Adrenal gland (tissue), 12 donors: Measurements from ENCODE around the gene GJD4. TPM values are rescaled to one million over a fixed set of nuclear protein-coding genes. Genes with fewer than 3 reads are reported as not detected.

Source experiments
- DNase-seq, 7 donors: peaks; one replicate each; pipeline ENCODE4 v3.0.0-alpha.2; 2019 to 2020
- H3K27ac ChIP-seq, 5 donors: fragments of 200-600 bp; sonication (generic) in 4 of 5; 1 replicate in 3 of 5; 2 replicates in 2 of 5; pipeline versions ENCODE4 v1.5.1 to v1.8.0; 2016 to 2020; ENCODE audit warnings: mild to moderate bottlenecking in 1 of 5
- H3K27me3 ChIP-seq: fragments of 200-600 bp; 2 replicates; pipeline ENCODE4 v1.8.0; 2021
- H3K36me3 ChIP-seq, 2 donors: fragments of 200-600 bp; replicated peaks in 1 of 2; 1 replicate in 1 of 2; 2 replicates in 1 of 2; pipeline versions ENCODE4 v1.5.1 to v1.8.0; 2018 to 2022
- H3K4me1 ChIP-seq, 2 donors: fragments of 200-600 bp; replicated peaks in 1 of 2; 1 replicate in 1 of 2; 2 replicates in 1 of 2; pipeline versions ENCODE4 v1.5.1 to v1.8.0; 2018 to 2021
- H3K4me3 ChIP-seq, 4 donors: fragments of 200-600 bp; sonication (generic) in 3 of 4; one replicate each; pipeline ENCODE4 v1.5.1; 2016 to 2018
- H3K9me3 ChIP-seq, 3 donors: fragments of 200-600 bp; sonication (generic) in 1 of 3; replicated peaks in 1 of 3; 1 replicate in 2 of 3; 2 replicates in 1 of 3; pipeline versions ENCODE4 v1.5.1 to v1.8.0; 2016 to 2021
- POLR2A ChIP-seq, 2 donors: fragments of 450-650 bp; IDR thresholded peaks; one replicate each; pipeline ENCODE4 v1.6.1; 2017; ENCODE audit warnings: antibody characterized with exemption in 2 of 2, mild to moderate bottlenecking in 2 of 2, moderate library complexity in 1 of 2
- WGBS, 4 donors: extraction: QIAGEN DNeasy Blood & Tissue Kit in 2 of 4; methylation state at CpG; one replicate each; pipeline versions ENCODE4 v1.1.5 to v1.1.7; 2013 to 2017; 5-methylcytosine and 5-hydroxymethylcytosine counted together
- intact Hi-C, 2 donors: fragments of 100-400 bp; cut with DNase I; formaldehyde crosslinking; loops; one replicate each; pipeline versions ENCODE4 v1.14.1 to v1.15.0; 2022 to 2023
- polyA plus RNA-seq, 3 donors: library from polyadenylated mRNA; stranded (reverse); fragments of 200-250 nt in 2 of 3; fragments of 350-450 nt in 1 of 3; fragmentation: Illumina TruSeq in 1 of 3; extraction: RNeasy Lipid Tissue Mini Kit (QIAGEN cat#74804) in 1 of 3; gene quantifications; one replicate each; pipeline ENCODE4 v1.2.3, GENCODE V29; 2013 to 2014
- total RNA-seq, 9 donors: library from RNA; depleted of rRNA in 4 of 9; stranded (reverse); fragments of >200 nt in 4 of 9; fragments of 120-200 nt in 1 of 9; fragmentation: NEBNext Ultra II Directional in 1 of 9; extraction: Animal tissue kit (Norgen Biotek cat#: 25700) in 1 of 9; gene quantifications; one replicate each; pipeline versions ENCODE4 v1.1.0 to v1.2.4, GENCODE V29; 2013 to 2023
- TF ChIP-seq, protein P1 (sequence below), 6 experiments: fragments of 450-650 bp in 4 of 6; fragments of 200-600 bp in 2 of 6; sonication (generic) in 1 of 6; IDR thresholded peaks; 1 replicate in 5 of 6; 2 replicates in 1 of 6; pipeline versions ENCODE4 v1.5.1 to v1.8.0; 2016 to 2021; ENCODE audit warnings: antibody characterized with exemption in 6 of 6, mild to moderate bottlenecking in 2 of 6, moderate library complexity in 1 of 6
- donor health status: healthy with polysubstance abuse.
- donor health status: Bipolar disorder and iron deficiency.
- donor health status: DM: yes; HTN: yes; CAD: no.
- donor health status: DM: no; HTN: no; CAD: no.
- donor health status: DM: no; HTN: no; CAD: no.
- donor health status: DM: yes; HTN: yes; CAD: no.

GJD4 gene
- total and polyA plus RNA-seq, 12 donors, result not detected

DNA sequence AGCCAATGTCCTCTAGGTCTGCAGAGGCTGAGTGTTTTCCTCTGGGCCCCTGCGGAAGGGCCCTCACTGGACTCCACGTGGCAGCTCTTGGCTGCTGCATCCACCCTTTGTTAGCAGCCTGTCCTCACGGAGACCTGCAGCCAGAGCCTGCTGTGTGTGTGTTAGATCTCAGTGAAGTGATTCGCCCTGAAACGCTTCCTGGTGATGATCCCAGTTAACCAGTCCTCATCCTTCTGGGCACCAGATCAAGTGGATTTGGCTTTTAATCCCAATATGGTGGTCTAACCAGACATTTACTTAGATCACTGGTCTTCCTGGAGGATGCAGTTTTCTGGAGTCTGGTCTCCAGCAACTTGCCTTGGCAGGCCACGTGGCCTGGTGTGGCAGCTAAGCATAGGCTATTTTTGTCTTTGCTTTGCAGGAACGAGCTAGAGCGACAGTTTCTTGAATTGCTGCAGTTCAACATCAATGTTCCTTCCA is 39.5 kb upstream of the GJD4 start:
- no peak for TF ChIP-seq POLR2A (IDR thresholded peaks at IDR 0.05)
- TF ChIP-seq, protein P1, sequence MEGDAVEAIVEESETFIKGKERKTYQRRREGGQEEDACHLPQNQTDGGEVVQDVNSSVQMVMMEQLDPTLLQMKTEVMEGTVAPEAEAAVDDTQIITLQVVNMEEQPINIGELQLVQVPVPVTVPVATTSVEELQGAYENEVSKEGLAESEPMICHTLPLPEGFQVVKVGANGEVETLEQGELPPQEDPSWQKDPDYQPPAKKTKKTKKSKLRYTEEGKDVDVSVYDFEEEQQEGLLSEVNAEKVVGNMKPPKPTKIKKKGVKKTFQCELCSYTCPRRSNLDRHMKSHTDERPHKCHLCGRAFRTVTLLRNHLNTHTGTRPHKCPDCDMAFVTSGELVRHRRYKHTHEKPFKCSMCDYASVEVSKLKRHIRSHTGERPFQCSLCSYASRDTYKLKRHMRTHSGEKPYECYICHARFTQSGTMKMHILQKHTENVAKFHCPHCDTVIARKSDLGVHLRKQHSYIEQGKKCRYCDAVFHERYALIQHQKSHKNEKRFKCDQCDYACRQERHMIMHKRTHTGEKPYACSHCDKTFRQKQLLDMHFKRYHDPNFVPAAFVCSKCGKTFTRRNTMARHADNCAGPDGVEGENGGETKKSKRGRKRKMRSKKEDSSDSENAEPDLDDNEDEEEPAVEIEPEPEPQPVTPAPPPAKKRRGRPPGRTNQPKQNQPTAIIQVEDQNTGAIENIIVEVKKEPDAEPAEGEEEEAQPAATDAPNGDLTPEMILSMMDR (IDR thresholded peaks at IDR 0.05), result no peak
- no peak overlapping the region for H3K4me3 ChIP-seq
- DNase-seq, result no peak
- H3K27ac ChIP-seq, result no peak overlapping the region
- peaks cover 4 to 16% of the 10 kb centered on the region in 2 donors for H3K4me1 ChIP-seq
- no peaks in the 10 kb centered on the region for H3K9me3 ChIP-seq
- peaks cover 0 to 27% of the 10 kb centered on the region in 2 donors for H3K36me3 ChIP-seq
- H3K27me3 ChIP-seq, result no peaks in the 10 kb centered on the region
- 68 to 78% (median 74%) methylated on average over 6 to 8 of the region's 8 CpGs for WGBS, 4 donors
- intact Hi-C loops, result loop anchor here in 1 of 2 donors (10.0 kb wide), 1 partner anchor 451 kb away; no protein-coding TSS in a partner anchor

DNA sequence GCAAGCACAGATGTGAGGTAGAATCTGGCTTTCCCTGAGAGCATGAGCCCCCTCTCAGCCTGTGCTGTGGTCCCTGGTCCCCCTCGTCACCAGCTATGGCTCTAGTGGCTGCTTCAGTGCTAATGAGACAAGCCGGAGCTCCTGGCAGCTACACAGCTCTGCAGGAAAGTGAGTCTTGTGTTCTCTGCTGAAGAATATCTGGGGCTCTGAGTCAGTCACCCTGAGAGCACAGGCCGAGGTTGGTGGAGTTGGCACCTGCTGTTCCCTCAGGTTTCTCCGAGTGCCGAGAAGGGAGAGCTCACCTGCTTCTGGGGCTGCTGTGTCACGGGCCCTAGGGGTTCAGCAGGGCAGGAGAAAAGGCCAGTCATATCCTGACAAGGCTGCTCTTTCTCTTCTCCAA is 37.2 kb upstream of the GJD4 start:
- H3K27ac ChIP-seq, result no peak overlapping the region
- no peaks in the 10 kb centered on the region for H3K27me3 ChIP-seq
- DNase-seq, result no peak
- no peak overlapping the region for H3K4me3 ChIP-seq
- H3K4me1 ChIP-seq, result peaks cover 4 to 14% of the 10 kb centered on the region in 2 donors
- no peaks in the 10 kb centered on the region for H3K9me3 ChIP-seq
- WGBS, 4 donors, result 88 to 94% (median 89%) methylated on average over 4 to 6 of the region's 6 CpGs
- TF ChIP-seq POLR2A (IDR thresholded peaks at IDR 0.05), result no peak
- TF ChIP-seq, protein P1 (IDR thresholded peaks at IDR 0.05), result no peak
- peaks cover 0 to 31% of the 10 kb centered on the region in 2 donors for H3K36me3 ChIP-seq
- intact Hi-C loops, result loop anchor here in 1 of 2 donors (10.0 kb wide), 1 partner anchor 453 kb away; no protein-coding TSS in a partner anchor

DNA sequence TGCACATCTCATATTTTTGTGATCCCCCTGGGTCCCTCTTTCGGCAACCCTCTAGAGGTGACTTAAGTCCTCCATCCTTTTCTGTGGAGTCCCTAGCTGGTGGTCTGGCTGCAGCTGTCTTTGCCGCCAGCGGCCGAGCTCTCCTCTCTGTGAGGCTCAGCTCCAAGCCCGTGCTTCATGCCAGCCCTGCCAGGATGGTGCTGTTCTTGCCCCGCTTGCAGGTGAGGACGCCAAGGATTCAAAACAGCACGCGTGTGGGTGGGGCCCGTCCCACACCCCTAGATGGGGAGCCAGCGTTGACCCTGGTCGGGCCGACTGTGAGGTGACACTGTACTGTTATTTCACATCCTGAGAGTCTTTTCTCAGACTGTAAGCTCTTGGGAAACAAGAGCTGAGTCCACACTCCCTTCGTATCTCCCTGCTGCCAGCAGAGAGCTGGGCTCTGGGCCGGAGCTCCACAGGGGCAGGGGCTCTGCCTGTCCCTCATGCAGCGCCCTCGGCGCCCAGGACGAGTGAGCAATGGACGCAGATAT is 36.6 kb upstream of the GJD4 start:
- intact Hi-C loops, result loop anchor here in 1 of 2 donors (10.0 kb wide), 1 partner anchor 454 kb away; no protein-coding TSS in a partner anchor
- no peaks in the 10 kb centered on the region for H3K27me3 ChIP-seq
- H3K9me3 ChIP-seq, result no peaks in the 10 kb centered on the region
- H3K4me3 ChIP-seq, result no peak overlapping the region
- H3K27ac ChIP-seq, result no peak overlapping the region
- DNase-seq, result no peak
- 88 to 97% (median 96%) methylated on average over 12 to 20 of the region's 20 CpGs for WGBS, 4 donors
- H3K4me1 ChIP-seq, result peaks cover 4 to 8% of the 10 kb centered on the region in 2 donors
- H3K36me3 ChIP-seq, result peaks cover 0 to 31% of the 10 kb centered on the region in 2 donors
- TF ChIP-seq, protein P1 (IDR thresholded peaks at IDR 0.05), result no peak
- TF ChIP-seq POLR2A (IDR thresholded peaks at IDR 0.05), result no peak

DNA sequence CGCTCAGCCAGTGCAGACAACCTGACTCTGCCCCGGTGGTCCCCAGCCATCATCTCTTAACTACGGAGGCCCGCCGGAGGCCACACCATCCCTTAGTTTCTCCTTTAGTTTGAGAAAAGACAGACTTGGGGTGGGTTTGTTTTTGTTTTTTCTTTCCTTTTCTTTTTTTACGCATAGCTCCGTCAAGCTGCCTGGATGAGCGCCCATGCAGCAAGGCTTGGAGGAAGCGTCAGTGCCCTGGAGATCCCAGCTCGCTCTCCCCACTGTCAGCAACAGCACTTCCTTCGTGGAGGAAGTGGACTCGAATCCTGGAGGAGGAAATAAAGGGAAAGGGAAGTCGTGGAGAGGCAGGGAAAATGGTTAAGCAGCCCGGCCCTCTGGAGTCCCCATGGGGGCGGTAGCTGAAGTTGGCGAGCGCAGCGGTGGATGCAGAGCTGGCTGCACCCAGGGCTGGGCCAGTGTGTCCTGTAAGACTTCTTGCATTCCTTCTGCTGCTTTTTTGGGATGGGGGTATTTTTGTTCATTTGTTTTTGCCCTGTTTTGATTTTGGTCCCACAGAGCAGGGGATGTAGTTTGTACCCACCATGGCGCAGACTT is 35.9 kb upstream of the GJD4 start:
- WGBS, 4 donors, result 82 to 89% (median 87%) methylated on average over 19 of the region's 19 CpGs
- DNase-seq, result no peak
- Histone ChIP-seq H3K36me3 (peaks cover 0 to 31% of the 10 kb centered on the region in 2 donors), H3K27me3 (no peaks in the 10 kb centered on the region), H3K4me1 (peaks cover 4 to 6% of the 10 kb centered on the region in 2 donors), H3K27ac (no peak overlapping the region), H3K9me3 (no peaks in the 10 kb centered on the region), H3K4me3 (no peak overlapping the region)
- TF ChIP-seq POLR2A (IDR thresholded peaks at IDR 0.05), result no peak
- TF ChIP-seq, protein P1 (IDR thresholded peaks at IDR 0.05), result no peak
- intact Hi-C loops, result loop anchor here in 1 of 2 donors (10.0 kb wide), 1 partner anchor 454 kb away; no protein-coding TSS in a partner anchor
